HTR-8/SVneo (cell line): ENCODE results near the gene MDM2.
A peak's percentile ranks its signal among the peaks of the same experiment; 100 is the strongest.

ENCODE experiments used
- DNase-seq: peaks from one replicate; pipeline ENCODE4 v3.0.0; 2011; ENCODE audit warnings: low spot score, mixed read lengths; ENCODE audit not compliant: insufficient read length
- FAIRE-seq: peaks from 2 replicates; lab custom pipeline; 2011; peaks lifted over from hg19 to GRCh38; lab: Jason Lieb, UNC

Gene MDM2

GRCh38 chr12:68891141-68891540 is 83.2 kb downstream of the MDM2 start:
- no peak for FAIRE-seq

GRCh38 chr12:68893201-68893600 is 85.2 kb downstream of the MDM2 start:
- no peak for DNase-seq

More at GRCh38 chr12:68891141-68891540, 83.2 kb downstream of the MDM2 start:
- no peak for DNase-seq

GRCh38 chr12:68893741-68894140 is 85.8 kb downstream of the MDM2 start:
- FAIRE-seq, result no peak
- DNase-seq, result no peak

More at GRCh38 chr12:68893201-68893600, 85.2 kb downstream of the MDM2 start:
- no peak for FAIRE-seq

- FAIRE-seq (no peak), DNase-seq (no peak)
These were observed 86.4 kb downstream of the MDM2 start for GRCh38 chr12:68894276-68894855.

- no peak for FAIRE-seq
- DNase-seq, result peak; percentile 18
These were observed 89.0 kb downstream of the MDM2 start for GRCh38 chr12:68896881-68897540.

- FAIRE-seq (no peak), DNase-seq (no peak)
These were observed 91.3 kb downstream of the MDM2 start for GRCh38 chr12:68899251-68899771.

GRCh38 chr12:68900241-68900640 is 92.3 kb downstream of the MDM2 start:
- DNase-seq (no peak), FAIRE-seq (no peak)
